ENCODE measurements around the gene TPO. TPM values are rescaled to one million over a fixed set of nuclear protein-coding genes. Genes with fewer than 3 reads are reported as not detected.

Gene TPO
- total RNA-seq, 1 experiment from 2014 or later: not detected

- TF ChIP-seq ZNF232 (CRISPR knock-in tag; IDR thresholded peaks at IDR 0.05) (no peak), PRDM15 (CRISPR knock-in tag; IDR thresholded peaks at IDR 0.05) (no peak), TCF7 (CRISPR knock-in tag; IDR thresholded peaks at IDR 0.05; ENCODE audit: low read depth) (no peak), NFATC4 (CRISPR knock-in tag; IDR thresholded peaks at IDR 0.05) (no peak), ZNF671 (CRISPR knock-in tag; IDR thresholded peaks at IDR 0.05) (no peak), ZNF396 (CRISPR knock-in tag; IDR thresholded peaks at IDR 0.05; ENCODE audit: borderline replicate concordance) (no peak), PREB (CRISPR knock-in tag; IDR thresholded peaks at IDR 0.05; ENCODE audit: borderline replicate concordance) (no peak), SP1 (CRISPR knock-in tag; conservative IDR thresholded peaks at IDR 0.05) (no peak), FOXP1 (CRISPR knock-in tag; IDR thresholded peaks at IDR 0.05; ENCODE audit: borderline replicate concordance) (no peak), FOXP4 (CRISPR knock-in tag; IDR thresholded peaks at IDR 0.05) (no peak), ZBTB21 (CRISPR knock-in tag; IDR thresholded peaks at IDR 0.05; ENCODE audit: borderline replicate concordance) (no peak)
- TF ChIP-seq, protein P1, sequence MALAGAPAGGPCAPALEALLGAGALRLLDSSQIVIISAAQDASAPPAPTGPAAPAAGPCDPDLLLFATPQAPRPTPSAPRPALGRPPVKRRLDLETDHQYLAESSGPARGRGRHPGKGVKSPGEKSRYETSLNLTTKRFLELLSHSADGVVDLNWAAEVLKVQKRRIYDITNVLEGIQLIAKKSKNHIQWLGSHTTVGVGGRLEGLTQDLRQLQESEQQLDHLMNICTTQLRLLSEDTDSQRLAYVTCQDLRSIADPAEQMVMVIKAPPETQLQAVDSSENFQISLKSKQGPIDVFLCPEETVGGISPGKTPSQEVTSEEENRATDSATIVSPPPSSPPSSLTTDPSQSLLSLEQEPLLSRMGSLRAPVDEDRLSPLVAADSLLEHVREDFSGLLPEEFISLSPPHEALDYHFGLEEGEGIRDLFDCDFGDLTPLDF (CRISPR knock-in tag; IDR thresholded peaks at IDR 0.05): no peak
- no peaks in the 10 kb centered on the region for H3K9me3 Mint-ChIP-seq
- no peak for ATAC-seq
Observed at GRCh38 chr2:1505031-1505441, 91.8 kb downstream of the TPO start.

GRCh38 chr2:1509271-1510065 lies 96.2 kb downstream of the TPO start:
- Mint-ChIP-seq H3K4me3 (no peak overlapping the region), H3K27me3 (ENCODE audit: low read depth) (no peaks in the 10 kb centered on the region), H3K36me3 (no peaks in the 10 kb centered on the region), H3K9me3 (no peaks in the 10 kb centered on the region), H3K27ac (peak overlapping the region; percentile 7; the same call in 1 of the 2 replicates), H3K4me1 (peaks cover 11% of the 10 kb centered on the region)
- ATAC-seq (no peak), DNase-seq (ENCODE audit: low spot score) (no peak)
- CTCF ChIA-PET: no interaction called here
- POLR2A ChIA-PET: no interaction called here
- TF ChIP-seq PRDM15 (CRISPR knock-in tag; IDR thresholded peaks at IDR 0.05): no peak
- TF ChIP-seq, protein P2, sequence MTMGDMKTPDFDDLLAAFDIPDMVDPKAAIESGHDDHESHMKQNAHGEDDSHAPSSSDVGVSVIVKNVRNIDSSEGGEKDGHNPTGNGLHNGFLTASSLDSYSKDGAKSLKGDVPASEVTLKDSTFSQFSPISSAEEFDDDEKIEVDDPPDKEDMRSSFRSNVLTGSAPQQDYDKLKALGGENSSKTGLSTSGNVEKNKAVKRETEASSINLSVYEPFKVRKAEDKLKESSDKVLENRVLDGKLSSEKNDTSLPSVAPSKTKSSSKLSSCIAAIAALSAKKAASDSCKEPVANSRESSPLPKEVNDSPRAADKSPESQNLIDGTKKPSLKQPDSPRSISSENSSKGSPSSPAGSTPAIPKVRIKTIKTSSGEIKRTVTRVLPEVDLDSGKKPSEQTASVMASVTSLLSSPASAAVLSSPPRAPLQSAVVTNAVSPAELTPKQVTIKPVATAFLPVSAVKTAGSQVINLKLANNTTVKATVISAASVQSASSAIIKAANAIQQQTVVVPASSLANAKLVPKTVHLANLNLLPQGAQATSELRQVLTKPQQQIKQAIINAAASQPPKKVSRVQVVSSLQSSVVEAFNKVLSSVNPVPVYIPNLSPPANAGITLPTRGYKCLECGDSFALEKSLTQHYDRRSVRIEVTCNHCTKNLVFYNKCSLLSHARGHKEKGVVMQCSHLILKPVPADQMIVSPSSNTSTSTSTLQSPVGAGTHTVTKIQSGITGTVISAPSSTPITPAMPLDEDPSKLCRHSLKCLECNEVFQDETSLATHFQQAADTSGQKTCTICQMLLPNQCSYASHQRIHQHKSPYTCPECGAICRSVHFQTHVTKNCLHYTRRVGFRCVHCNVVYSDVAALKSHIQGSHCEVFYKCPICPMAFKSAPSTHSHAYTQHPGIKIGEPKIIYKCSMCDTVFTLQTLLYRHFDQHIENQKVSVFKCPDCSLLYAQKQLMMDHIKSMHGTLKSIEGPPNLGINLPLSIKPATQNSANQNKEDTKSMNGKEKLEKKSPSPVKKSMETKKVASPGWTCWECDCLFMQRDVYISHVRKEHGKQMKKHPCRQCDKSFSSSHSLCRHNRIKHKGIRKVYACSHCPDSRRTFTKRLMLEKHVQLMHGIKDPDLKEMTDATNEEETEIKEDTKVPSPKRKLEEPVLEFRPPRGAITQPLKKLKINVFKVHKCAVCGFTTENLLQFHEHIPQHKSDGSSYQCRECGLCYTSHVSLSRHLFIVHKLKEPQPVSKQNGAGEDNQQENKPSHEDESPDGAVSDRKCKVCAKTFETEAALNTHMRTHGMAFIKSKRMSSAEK (CRISPR knock-in tag; IDR thresholded peaks at IDR 0.05; ENCODE audit: borderline replicate concordance): no peak
- TF ChIP-seq, protein P3, sequence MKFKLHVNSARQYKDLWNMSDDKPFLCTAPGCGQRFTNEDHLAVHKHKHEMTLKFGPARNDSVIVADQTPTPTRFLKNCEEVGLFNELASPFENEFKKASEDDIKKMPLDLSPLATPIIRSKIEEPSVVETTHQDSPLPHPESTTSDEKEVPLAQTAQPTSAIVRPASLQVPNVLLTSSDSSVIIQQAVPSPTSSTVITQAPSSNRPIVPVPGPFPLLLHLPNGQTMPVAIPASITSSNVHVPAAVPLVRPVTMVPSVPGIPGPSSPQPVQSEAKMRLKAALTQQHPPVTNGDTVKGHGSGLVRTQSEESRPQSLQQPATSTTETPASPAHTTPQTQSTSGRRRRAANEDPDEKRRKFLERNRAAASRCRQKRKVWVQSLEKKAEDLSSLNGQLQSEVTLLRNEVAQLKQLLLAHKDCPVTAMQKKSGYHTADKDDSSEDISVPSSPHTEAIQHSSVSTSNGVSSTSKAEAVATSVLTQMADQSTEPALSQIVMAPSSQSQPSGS (CRISPR knock-in tag; IDR thresholded peaks at IDR 0.05; ENCODE audit: borderline replicate concordance, low read depth): no peak

More at GRCh38 chr2:1505031-1505441, 91.8 kb downstream of the TPO start:
- ChIA-PET POLR2A (interaction anchor here (0.6 kb wide), 1 partner anchor 38 kb away, joined by 4 read pairs; no protein-coding TSS in a partner anchor), CTCF (interaction anchor here (0.9 kb wide), 1 partner anchor 46 kb away, joined by 3 read pairs; no protein-coding TSS in a partner anchor)
- H3K27ac Mint-ChIP-seq: no peak overlapping the region
- no peaks in the 10 kb centered on the region for H3K27me3 Mint-ChIP-seq (ENCODE audit: low read depth)
- H3K36me3 Mint-ChIP-seq: no peaks in the 10 kb centered on the region
- peaks cover 6% of the 10 kb centered on the region for H3K4me1 Mint-ChIP-seq
- DNase-seq (ENCODE audit: low spot score): no peak
- no peak overlapping the region for H3K4me3 Mint-ChIP-seq
